ENCODE results near the gene NUP62. TPM values are rescaled to one million over a fixed set of nuclear protein-coding genes. Genes with fewer than 3 reads are reported as not detected.

NUP62 gene
- polyA plus RNA-seq, 1 of the 3 experiments (the other 2 are of a cell fraction), result 16.2 TPM

DNA sequence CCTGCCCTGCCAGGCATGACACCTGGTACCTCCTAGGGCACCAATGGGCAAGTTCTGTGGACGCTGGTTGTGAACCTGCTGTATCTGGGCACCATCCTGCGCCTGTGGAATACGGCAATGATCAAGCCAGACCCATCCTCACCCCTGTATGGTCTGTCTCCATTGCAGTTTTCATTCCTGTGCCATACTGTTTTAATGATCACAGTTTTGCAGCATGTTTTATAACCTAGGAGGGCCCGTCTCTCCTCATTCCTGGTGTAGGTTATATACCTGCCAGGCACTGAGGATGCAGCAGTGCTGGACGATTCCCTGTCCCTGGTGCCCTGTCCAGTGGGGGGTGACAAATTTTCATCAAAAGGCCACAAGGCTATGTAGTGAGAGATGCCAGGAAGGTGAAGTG is 46.2 kb downstream of the NUP62 start (continued):
- TF ChIP-seq, protein P1, sequence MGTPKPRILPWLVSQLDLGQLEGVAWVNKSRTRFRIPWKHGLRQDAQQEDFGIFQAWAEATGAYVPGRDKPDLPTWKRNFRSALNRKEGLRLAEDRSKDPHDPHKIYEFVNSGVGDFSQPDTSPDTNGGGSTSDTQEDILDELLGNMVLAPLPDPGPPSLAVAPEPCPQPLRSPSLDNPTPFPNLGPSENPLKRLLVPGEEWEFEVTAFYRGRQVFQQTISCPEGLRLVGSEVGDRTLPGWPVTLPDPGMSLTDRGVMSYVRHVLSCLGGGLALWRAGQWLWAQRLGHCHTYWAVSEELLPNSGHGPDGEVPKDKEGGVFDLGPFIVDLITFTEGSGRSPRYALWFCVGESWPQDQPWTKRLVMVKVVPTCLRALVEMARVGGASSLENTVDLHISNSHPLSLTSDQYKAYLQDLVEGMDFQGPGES (IDR thresholded peaks at IDR 0.05; ENCODE audit: low read depth, low read length), result no peak
- TF ChIP-seq RCOR1 (IDR thresholded peaks at IDR 0.05; ENCODE audit: low read length), result no peak
- no peak for TF ChIP-seq TAF1 (IDR thresholded peaks at IDR 0.05; ENCODE audit: borderline replicate concordance, low read depth, low read length)
- TF ChIP-seq, protein P2, sequence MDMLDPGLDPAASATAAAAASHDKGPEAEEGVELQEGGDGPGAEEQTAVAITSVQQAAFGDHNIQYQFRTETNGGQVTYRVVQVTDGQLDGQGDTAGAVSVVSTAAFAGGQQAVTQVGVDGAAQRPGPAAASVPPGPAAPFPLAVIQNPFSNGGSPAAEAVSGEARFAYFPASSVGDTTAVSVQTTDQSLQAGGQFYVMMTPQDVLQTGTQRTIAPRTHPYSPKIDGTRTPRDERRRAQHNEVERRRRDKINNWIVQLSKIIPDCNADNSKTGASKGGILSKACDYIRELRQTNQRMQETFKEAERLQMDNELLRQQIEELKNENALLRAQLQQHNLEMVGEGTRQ (IDR thresholded peaks at IDR 0.05; ENCODE audit: borderline replicate concordance, low read depth, low read length), result no peak

DNA sequence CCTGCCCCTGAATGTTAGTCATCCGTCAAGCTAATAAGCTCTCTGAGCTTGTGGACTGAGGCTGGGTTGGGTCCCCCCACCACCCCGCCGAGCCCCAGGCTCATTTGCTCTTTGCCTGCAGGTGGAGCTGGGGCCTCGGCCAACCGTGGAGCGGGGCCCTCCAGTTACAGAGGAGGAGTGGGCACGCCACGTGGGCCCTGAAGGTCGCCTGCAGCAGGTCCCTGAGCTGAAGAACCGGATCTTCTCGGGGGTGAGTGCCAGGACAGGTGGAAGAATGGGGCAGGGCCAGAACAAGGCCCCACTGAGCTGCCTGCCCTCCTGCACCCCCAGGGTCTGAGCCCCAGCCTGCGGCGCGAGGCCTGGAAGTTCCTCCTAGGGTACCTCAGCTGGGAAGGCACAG is 46.7 kb downstream of the NUP62 start:
- ChIA-PET POLR2A (no interaction called here), CTCF (no interaction called here)
- no peak overlapping the region for H3K4me2 ChIP-seq
- H2AFZ ChIP-seq (ENCODE audit: low read depth), result no peak overlapping the region
- H3K9ac ChIP-seq, result no peak overlapping the region
- no peaks in the 10 kb centered on the region for H4K20me1 ChIP-seq (ENCODE audit: insufficient read depth)
- H3K9me2 ChIP-seq, result no peaks in the 10 kb centered on the region
- H3K9me3 ChIP-seq, result no peaks in the 10 kb centered on the region
- TF ChIP-seq NRF1 (IDR thresholded peaks at IDR 0.05; ENCODE audit: low read depth, low read length) (no peak), GABPA (IDR thresholded peaks at IDR 0.05; ENCODE audit: low read depth) (no peak), MXI1 (IDR thresholded peaks at IDR 0.05; ENCODE audit: low read depth, low read length) (no peak), TEAD4 (IDR thresholded peaks at IDR 0.05; ENCODE audit: borderline replicate concordance, insufficient read depth) (no peak), RFX5 (IDR thresholded peaks at IDR 0.05; ENCODE audit: low read length) (no peak), RXRA (IDR thresholded peaks at IDR 0.05; ENCODE audit: borderline replicate concordance, low read depth) (no peak), CHD2 (IDR thresholded peaks at IDR 0.05; ENCODE audit: low read length, partially characterized antibody) (no peak), TCF12 (IDR thresholded peaks at IDR 0.05) (no peak), FOXM1 (IDR thresholded peaks at IDR 0.05; ENCODE audit: low read depth) (no peak), TAF1 (IDR thresholded peaks at IDR 0.05; ENCODE audit: borderline replicate concordance, low read depth, low read length) (no peak), EZH2phosphoT487 (IDR thresholded peaks at IDR 0.05; ENCODE audit: borderline replicate concordance, low read depth) (no peak)
- TF ChIP-seq, protein P3, sequence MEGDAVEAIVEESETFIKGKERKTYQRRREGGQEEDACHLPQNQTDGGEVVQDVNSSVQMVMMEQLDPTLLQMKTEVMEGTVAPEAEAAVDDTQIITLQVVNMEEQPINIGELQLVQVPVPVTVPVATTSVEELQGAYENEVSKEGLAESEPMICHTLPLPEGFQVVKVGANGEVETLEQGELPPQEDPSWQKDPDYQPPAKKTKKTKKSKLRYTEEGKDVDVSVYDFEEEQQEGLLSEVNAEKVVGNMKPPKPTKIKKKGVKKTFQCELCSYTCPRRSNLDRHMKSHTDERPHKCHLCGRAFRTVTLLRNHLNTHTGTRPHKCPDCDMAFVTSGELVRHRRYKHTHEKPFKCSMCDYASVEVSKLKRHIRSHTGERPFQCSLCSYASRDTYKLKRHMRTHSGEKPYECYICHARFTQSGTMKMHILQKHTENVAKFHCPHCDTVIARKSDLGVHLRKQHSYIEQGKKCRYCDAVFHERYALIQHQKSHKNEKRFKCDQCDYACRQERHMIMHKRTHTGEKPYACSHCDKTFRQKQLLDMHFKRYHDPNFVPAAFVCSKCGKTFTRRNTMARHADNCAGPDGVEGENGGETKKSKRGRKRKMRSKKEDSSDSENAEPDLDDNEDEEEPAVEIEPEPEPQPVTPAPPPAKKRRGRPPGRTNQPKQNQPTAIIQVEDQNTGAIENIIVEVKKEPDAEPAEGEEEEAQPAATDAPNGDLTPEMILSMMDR (IDR thresholded peaks at IDR 0.05), result no peak
- TF ChIP-seq, protein P2 (IDR thresholded peaks at IDR 0.05; ENCODE audit: borderline replicate concordance, low read depth, low read length), result no peak
- TF ChIP-seq, protein P4, sequence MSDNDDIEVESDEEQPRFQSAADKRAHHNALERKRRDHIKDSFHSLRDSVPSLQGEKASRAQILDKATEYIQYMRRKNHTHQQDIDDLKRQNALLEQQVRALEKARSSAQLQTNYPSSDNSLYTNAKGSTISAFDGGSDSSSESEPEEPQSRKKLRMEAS (IDR thresholded peaks at IDR 0.05; ENCODE audit: low read depth), result no peak
- peaks cover 7 to 11% of the 10 kb centered on the region in 2 experiments; a peak in 2 of 4 replicates for H3K4me1 ChIP-seq (ENCODE audit: control insufficient read depth in 1 of 2, insufficient read depth in 2 of 2, low read depth in 1 of 2, low read length in 1 of 2)
- WGBS (ENCODE audit: low lambda C conversion rate), result 97% methylated on average over 6 of the region's 14 CpGs
- no peak overlapping the region for H3K4me3 ChIP-seq (ENCODE audit: low read depth in 2 of 2, low read length in 1 of 2)
- peaks cover 10% of the 10 kb centered on the region for H3F3A ChIP-seq (replicated peaks; ENCODE audit: insufficient read depth)
- DNase-seq, result no peak
- peaks cover 19% of the 10 kb centered on the region for H3K79me2 ChIP-seq (ENCODE audit: insufficient read depth)
- no peak overlapping the region for H3K27ac ChIP-seq (ENCODE audit: low read depth in 2 of 2, low read length in 1 of 2)
- H3K36me3 ChIP-seq (replicated peaks in 1 of 2; ENCODE audit: control insufficient read depth in 1 of 2, insufficient read depth in 2 of 2, low read length in 1 of 2), result peaks cover 41 to 56% of the 10 kb centered on the region in 2 experiments
- no peaks in the 10 kb centered on the region for H3K27me3 ChIP-seq (ENCODE audit: insufficient read depth)

Data from SK-N-SH (cell line).